GM18861 (cell line): ENCODE data around the gene EFNA5.

ENCODE experiments used
- ATAC-seq: cut with Tn5 transposase; IDR thresholded peaks from one replicate; pipeline ENCODE4 v1.9.1; 2021; ENCODE audit not compliant: unreplicated experiment

EFNA5 gene

DNA sequence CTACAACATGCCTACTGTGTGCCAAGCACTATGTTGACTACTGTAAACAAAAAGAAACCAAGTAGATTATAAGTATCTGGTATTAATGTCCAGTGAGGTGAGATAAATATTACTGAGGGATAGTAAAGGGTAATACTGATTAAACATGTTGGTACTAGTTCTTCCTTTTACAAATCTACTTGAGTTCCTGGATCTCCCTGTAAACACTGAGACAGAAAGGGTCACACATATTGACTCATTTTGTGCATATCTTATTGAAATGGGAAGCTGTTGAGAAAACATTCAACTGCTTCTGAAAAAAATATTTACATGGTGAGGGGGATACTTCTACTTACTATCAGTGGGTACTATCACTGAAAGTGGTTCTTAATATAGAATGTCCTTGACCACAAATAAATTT lies 24.3 kb downstream of the EFNA5 start:
- ATAC-seq: no peak

DNA sequence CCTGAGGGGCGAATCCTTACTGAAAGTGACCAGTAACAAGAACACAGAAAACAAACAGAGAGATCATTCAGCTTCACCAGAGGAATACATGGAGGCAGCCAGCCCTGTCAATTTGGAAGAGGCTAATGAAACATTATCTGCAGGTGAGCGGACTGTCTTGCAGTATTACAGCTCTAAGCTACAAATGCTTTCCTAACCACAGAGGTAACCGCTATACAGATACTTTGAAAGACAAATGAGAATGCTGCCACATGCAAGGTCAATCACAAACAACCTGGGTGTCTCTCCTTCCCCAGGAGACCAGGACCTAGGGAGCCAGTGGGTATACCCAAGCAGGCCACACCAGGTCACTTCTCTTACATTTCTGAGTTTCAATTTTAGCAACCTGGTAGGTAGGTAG lies 30.2 kb downstream of the EFNA5 start:
- ATAC-seq: no peak

DNA sequence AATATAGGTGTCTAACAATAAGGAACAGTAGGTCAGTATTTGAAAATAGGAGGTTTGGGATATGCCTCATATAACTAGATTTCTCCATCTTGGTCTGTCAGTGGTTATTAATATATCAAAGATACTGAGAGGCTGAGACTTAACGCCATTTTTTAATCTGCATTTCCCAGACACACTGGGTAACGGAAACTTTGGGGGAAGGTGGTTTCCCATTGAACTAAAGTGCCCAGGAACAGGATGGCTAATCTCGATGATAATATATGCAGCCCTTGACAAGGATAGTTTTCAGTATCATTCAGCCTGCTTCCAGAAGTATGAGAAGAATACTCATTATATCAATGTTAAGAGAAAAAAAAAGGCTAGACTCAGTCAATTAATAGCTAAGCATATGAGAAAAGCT lies 30.7 kb downstream of the EFNA5 start:
- no peak for ATAC-seq

DNA sequence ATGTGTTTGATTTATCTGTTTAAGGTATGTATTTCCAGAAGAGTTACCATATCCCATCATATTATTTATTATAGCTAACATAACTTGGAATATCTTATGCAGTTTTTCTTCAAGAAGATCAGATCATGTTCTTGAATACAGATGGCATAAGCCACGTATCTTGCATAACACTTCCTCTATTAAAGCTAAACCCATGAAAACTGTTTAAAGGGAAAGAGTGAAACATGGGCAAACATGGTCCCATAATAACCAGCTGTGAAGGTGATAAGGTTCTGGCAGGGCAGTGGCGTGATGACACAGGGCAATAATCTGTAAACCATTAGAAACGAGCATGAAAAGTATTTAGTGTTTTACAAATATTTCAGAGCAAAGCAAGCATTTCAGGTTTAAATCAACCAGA lies 34.2 kb downstream of the EFNA5 start:
- ATAC-seq: no peak

DNA sequence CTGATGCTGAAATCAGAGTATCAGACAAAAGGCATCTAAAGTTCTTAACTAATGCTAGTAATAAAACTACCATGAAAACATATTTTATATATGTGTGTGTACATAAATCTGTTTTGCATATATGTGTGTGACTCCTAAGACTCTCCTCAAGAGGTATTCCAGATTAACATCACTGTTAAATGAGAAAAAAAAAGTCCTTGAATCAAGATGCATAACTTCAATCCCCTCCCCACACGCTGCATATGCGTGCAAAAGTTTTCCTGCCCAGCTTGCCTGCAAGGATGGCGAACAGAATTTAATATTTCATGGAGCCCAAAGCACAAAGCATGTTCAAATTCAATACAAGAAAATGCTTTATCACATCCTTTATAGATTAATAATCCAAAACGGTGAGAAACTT lies 34.7 kb downstream of the EFNA5 start:
- ATAC-seq: no peak

DNA sequence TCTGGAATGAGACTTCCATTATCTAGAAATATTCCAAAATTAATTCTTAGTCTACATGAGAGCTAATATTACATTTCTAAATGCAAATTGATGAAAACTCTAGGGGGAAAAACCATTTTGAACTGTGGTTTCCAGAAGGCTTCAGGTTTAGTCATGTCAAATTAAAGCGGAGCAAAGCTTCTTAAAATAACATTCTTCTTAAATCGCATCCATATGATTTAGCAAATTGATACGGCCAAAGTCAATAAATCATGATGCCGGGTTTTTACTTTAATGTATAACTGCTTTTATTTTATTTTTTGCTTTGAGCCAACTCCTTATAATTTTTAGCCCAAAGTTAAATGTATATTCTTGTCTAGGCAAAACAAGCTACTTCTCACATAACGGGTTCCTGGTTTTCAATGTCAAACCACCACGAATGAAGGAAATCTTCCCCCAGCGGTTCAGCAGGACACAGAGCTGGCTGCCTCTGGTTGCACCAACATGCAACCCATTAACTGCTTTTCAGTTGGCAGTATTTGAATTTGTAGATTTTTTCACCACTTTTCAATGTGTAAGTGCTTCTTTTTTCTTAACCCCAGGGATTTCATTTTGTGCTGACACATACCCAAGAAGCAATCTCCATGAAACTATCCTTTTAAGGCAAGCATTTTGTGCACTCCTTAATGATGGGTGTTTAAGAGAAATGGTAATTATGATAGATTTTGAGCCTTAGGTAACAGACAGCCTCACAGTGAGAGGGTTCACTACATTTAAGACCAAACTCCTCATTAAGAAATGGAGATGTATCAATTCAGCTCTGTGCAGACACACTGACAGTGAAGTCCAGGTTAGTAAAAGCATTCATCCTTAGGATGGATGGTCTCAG lies 35.5 kb downstream of the EFNA5 start:
- no peak for ATAC-seq

DNA sequence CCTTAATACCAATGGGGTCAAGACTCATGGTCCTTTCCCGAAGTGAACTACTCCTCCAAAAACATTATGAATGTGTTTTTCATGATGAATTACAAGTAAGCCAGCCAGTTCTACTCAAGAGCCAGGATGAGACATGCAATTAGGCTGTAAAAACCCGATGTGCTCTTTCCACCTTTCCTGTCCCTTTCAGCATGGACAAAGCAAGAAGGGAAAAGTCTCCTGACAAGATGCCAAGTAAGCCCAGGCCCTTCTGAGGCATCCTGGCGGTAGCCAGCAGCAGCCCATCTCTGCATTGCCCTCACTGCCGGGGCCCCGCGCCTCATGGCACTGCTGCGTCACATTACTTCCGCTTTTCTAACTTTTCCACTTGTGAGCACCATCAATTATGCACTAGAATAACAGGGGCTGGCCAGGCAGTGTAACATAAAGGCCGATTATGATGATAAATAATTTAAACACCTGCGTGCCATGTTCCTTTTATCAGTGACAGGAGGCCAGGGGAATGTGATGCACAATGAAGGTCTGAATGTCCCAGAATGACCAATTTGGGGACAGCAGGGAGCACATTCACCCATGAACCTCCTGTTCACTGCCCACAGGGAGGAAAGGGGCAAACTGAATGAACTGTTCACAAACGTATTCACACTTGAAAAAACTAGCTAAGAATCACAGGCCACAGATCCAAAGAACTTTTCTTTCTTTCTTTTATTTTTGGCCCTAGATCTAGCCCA lies 37.4 kb downstream of the EFNA5 start:
- ATAC-seq: no peak

DNA sequence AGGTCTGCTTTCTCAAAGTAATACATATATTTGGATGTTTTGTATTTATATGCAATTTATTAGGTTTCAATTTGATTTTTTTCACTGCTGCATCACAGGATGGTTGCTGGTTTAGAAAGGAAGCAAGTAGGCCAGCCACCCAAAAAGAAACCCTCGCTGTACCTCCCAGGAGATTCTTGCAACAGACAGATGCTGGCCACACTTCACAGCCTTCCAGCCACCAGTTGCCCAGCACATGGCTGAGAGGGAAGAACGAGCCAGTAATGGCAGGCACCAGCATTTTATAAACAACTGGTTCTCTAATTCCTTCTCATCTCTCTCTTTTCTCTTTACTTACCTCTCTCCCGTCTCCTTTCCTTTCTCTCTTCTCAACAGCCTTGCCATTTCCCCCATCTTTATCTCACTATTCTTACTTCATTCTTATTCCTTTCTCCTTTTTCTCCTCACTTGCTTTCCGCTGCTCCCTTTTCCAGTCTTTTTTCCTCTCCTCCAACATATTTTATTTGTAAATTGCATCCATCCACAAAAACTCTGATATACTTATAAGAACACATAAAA lies 38.9 kb downstream of the EFNA5 start:
- no peak for ATAC-seq

DNA sequence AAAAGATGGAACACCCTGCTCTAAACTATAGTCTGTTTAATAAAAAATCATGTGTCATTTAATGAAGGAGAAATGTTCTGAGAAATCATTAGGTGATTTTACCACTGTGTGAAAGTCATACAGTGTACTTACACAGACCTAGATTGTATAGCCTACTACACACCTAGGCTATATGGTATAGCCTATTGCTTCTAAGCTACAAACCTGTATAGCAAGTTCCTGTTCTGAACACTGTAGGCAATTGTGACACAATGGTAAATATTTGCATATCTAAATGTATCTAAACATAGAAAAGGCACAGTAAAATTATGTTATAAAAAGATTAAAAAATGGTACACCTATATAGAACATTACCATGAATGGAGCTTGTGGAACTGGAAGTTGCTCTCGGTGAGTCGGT lies 40.6 kb downstream of the EFNA5 start:
- ATAC-seq: no peak

DNA sequence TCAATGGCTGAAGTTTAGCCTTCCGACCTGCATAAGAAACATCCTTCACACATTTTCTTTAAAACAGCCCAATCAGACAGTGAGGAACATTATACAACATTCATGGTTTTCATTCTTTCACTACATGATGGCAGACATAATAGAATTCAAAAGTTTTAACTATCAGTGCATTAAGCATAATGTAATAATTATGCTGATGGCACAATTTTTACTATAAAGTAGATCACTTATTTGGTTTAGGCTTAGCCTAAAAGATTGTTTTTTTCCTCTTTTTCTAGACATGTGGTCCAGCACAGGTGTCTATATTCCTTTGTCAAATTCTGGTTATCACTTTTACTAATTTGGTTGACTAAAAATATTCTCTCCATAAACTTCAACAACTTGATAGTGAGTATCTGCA lies 46.5 kb downstream of the EFNA5 start:
- no peak for ATAC-seq

DNA sequence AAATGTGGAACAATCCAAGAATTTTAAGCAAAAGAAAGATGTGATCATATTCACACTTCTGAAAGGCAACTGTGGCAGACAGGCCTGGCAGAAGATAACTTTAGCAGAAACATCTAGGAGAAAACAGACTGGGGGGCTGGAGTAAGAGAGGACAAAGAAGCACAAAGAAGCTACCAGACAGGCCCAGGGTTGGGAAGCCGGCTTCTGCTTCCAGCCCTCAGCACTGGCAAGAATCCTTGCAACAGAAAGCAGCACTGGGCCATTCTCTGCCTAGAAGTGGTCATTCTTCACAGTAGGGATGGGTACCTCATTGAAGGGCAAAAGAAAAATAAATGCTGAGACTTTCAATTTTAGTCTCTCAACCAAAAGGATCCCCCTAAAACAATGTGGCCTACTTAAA lies 49.6 kb downstream of the EFNA5 start:
- no peak for ATAC-seq

DNA sequence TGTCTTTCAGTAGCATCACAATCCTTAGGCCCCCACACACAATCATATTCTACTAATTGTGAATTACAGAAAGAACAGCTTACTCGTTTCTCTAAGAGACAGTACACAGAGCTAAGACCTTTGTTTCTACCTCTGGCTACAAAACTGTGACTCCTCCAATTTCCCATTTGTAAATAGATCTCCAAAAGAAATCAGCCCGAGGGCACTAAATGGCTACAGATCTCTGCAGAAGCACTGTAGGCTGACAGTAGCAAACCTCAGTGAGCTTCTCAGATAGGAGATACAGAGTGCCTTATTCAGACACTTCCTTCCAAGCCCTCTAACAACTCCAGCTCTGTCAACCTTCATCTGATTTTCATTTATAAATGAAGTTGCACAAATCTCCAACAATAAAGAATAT lies 51.0 kb downstream of the EFNA5 start:
- no peak for ATAC-seq

DNA sequence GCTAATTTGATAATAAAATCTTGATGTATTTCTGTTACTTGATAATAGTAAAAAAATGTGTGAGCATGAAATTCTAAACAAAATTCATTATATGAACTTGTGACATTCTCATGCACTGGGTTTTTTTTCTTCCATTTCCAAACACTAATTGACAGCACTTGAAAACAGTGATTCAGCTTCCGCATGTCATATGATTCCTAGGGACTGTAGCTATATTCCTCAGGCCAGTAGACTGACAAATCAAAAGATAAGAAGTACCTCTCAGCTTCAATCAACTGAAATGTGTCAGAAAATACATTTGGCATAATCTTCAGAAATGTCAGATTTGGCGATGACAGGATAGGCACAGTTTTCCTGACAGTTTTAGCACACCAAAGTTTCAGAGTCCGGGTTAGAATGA lies 52.5 kb downstream of the EFNA5 start:
- no peak for ATAC-seq

DNA sequence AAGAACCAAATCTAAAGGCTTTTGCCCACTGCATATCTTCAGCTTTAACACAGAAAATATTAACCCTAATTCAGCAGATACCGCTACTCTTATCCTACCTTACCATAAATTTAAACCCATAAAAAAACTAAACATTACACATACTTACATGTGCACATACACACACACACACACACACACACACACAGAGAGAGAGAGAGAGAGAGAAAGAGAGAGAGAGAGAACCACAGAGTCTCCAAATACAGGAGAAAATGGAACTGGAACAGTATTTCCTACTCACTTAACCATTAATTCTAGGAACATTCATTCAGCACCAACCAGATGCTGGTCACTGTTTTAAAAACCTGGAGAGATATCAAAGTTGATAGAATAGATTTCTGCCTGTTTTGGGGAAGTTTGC lies 53.7 kb downstream of the EFNA5 start:
- no peak for ATAC-seq

DNA sequence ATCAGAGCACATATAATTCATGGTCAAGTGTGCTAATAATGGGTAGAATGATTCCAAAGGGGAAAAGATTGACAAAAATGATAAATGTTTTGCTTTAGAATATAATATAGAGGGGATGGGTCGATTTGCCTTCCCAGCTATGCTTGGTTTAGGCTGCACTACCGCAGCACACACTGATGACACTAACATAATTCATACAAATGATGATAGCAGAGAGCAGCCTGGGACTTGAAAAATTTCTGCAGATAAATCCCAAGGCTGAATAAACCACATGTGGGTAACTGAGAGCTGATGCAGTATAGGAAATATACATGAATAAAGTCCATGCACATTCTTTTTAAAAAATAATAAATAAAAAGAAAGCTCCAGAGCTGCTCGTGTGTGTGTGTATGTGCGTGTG lies 54.5 kb downstream of the EFNA5 start:
- no peak for ATAC-seq

DNA sequence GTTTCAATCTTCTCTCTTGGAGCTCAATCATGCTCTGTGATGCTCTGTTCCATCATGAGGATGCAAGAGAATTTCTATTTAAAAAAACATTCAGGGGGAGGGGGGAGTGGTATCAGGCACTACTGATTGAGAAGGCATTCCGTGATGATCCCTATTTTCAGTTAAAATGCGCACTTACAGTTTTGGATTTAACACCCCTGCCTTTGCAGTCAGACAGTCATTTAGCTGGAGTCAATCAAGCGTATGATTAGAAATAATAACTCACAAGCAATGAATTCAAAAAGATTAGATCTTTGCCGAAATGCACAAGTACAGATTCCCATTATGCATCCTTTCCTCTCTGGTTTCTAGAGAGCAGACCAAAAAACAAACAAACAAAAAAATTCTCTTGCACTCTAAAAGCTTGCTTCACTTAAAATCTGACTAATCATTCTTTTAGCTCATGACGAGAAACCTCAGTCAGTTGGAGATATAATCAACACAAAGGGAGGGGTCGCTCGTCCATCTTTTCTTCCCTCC lies 55.4 kb downstream of the EFNA5 start:
- ATAC-seq: no peak

DNA sequence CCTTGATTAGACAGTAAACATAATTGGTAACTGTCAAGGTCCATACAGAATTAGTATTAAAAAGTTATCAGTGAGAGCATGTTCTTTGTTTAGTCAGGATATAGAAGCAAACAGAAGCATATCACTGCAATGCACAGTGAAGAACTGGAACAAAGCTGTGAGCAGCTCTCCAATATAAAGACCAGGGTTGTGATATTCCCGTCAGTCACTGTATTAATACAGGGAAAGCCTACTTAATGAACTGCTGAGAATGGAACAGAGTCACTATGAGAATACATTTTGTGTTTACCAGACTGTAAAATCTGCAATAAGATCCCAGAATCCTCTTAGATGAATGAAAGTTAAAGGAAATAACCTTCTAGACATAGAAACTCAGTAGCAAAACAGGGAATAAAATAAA lies 58.2 kb downstream of the EFNA5 start:
- ATAC-seq: no peak

DNA sequence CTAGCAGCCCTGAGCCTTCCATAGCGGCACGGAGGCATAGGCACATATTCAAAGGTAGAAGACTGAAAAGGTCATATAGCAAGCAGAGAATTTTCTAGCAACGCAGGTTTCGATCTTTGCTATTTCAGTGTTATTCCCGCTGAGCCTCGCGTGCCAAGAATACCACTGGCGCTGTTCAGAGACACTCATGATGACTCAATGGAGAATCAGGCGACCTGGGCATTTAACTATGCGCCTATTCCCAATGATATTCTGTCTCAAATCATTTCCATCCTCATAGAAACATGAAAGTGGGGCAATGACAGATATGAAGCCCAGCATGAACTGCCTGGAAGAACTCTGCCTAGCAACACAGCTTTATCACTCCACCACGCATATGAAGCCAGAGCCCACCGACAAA lies 59.9 kb downstream of the EFNA5 start:
- no peak for ATAC-seq

DNA sequence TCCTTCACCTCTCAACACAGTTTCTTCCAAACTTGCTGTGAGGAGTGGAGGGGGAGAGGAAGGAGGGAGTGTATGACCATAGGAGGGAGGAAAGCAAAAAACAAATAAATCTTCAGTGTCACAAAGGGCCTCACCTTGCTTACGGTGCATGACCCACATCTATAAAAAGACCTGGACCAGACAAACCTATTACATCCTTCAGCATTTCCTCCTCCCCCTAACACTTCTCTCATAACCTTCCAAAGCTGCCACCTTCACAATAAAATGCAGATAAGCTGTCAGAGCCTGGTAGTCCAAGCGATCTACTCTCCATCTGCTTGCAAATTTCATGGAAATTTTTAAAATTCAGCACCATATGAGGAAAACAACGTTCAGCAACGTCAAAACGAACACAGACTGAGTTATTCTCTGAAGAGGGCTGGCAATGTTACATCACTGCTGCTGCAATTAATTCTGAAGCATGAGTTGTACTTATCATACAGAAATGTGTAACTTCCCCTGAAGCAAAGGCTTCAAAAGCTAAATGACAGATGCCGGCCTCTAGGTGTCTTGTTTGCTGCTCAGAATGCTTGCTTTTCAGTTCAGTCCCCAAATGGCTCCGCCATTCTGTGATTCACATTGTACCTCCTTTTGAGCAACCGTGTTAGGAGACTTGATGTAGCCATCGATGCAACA lies 62.9 kb downstream of the EFNA5 start:
- ATAC-seq: no peak

DNA sequence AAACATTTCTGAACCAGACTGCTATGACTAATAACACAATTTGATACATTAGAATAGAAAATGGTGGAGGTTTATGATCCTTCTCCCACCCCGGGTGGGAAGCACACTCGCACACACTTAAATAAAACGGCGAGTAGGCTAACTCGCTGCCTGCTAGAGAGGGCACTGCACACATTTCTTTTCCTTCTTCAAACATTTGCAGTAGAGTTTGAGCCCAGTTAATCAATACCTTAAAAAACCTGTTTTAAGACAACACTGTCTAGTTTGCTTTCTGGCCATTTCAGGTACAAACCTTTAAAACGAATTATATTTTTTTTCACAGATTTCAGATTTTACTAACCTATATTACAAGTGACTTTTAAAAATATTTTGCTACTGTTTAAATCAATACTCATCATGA lies 63.5 kb downstream of the EFNA5 start:
- no peak for ATAC-seq

DNA sequence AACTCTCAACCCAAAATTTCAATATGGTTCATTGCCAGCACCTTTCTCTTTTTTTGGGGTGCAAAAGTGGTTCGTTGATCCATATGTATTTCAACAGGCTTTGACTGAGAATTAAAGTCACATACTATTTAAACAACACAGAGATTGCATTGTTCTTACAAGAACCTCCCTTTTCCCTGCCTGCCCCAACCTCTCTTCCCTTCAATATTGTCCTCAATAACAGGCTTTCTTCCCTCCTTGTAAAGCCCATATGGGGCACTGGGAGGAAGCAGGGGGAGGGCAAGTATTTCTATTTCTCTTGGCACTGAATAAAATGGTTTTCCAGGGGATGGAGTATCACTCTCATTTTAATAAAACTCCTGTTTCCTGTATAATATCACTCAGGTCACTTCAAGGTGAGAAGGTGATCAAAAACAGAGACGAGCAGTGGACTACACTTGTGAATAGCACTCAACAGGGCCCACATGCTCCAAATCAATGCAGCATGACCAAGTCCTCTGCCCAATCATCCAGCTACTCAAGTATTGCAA lies 65.1 kb downstream of the EFNA5 start:
- ATAC-seq: no peak
